DND-41 (cell line): ENCODE results near the gene MCM6.

Experiments used
- ATAC-seq: fragments of 200-7000 bp; cut with Tn5 transposase; 3 replicates; pipeline ENCODE4 v1.9.1; 2021; ENCODE audit warnings: low read depth; ENCODE audit not compliant: insufficient read depth
- DNase-seq: peaks from one replicate; pipeline ENCODE4 v3.0.0-alpha.2; 2020
- H2AFZ ChIP-seq: 2 replicates; pipeline ENCODE4 v1.6.0; 2012; ENCODE audit warnings: low read depth, low read length
- H3K27ac ChIP-seq: 2 replicates; pipeline ENCODE4 v1.5.1; 2012; ENCODE audit warnings: low read length, inconsistent platforms
- H3K27me3 ChIP-seq: fragments of 200-600 bp; sonication (generic); 2 replicates; pipeline ENCODE4 v1.6.0; 2012; ENCODE audit warnings: low read length, mild to moderate bottlenecking, inconsistent platforms; ENCODE audit not compliant: insufficient read depth, poor library complexity
- H3K36me3 ChIP-seq: 2 replicates; pipeline ENCODE4 v1.5.1; 2012; ENCODE audit warnings: low read length, inconsistent platforms; ENCODE audit not compliant: insufficient read depth
- H3K4me1 ChIP-seq: 2 replicates; pipeline ENCODE4 v1.5.1; 2012; ENCODE audit warnings: mild to moderate bottlenecking, low read length; ENCODE audit not compliant: insufficient read depth
- H3K4me2 ChIP-seq: 2 replicates; pipeline ENCODE4 v1.6.0; 2012; ENCODE audit warnings: mild to moderate bottlenecking, moderate library complexity, low read length, inconsistent platforms; ENCODE audit not compliant: insufficient read depth
- H3K4me3 ChIP-seq, 2 experiments: fragments of 200-600 bp in 1 of 2; shearing (Covaris generic) in 1 of 2; 2 replicates each; pipeline ENCODE4 v1.5.1; 2012 to 2016; ENCODE audit warnings: inconsistent platforms in 2 of 2, low read length in 2 of 2, mild to moderate bottlenecking in 2 of 2, low read depth in 1 of 2, moderate library complexity in 1 of 2
- H3K79me2 ChIP-seq: 2 replicates; pipeline ENCODE4 v1.6.0; 2012; ENCODE audit warnings: low read length, inconsistent platforms; ENCODE audit not compliant: insufficient read depth
- H3K9ac ChIP-seq: 2 replicates; pipeline ENCODE4 v1.6.0; 2012; ENCODE audit warnings: low read depth, mild to moderate bottlenecking, inconsistent platforms, low read length, moderate library complexity
- H3K9me3 ChIP-seq: 2 replicates; pipeline ENCODE4 v1.5.1; 2012; ENCODE audit warnings: low read length, moderate library complexity, mild to moderate bottlenecking, inconsistent platforms; ENCODE audit not compliant: insufficient read depth, severe bottlenecking
- H4K20me1 ChIP-seq: 2 replicates; pipeline ENCODE4 v1.6.0; 2012; ENCODE audit warnings: low read length; ENCODE audit not compliant: insufficient read depth
- CTCF ChIP-seq: IDR thresholded peaks from 2 replicates; pipeline ENCODE4 v1.5.1; 2012; ENCODE audit warnings: borderline replicate concordance, low read length, moderate library complexity, mild to moderate bottlenecking; ENCODE audit not compliant: poor library complexity, severe bottlenecking; ENCODE audit errors: extremely low read depth
- EZH2 ChIP-seq: IDR thresholded peaks from 3 replicates; pipeline ENCODE4 v1.6.1; 2012; ENCODE audit warnings: borderline replicate concordance, low read depth, mild to moderate bottlenecking, moderate library complexity, low read length, inconsistent platforms; ENCODE audit not compliant: severe bottlenecking

Gene MCM6

DNA sequence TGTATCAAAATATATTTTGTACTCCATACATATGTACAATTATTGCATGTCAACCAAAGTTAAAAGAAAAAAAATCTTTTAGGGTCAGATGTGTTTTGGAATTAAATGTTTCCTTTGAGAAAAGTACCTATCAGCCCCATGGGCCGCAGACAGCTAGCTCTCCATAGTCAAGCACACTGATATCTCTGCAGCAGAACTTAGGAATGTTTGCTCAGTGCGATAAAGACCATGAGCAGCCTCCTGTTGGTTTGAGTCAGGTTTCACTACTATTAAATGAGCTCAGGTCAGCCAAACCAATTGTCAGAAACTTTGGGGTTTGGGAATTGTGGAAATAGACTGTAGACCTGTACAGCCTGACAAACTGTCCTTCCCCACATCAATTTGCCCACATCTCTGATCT is 73.0 kb downstream of the MCM6 start:
- Histone ChIP-seq H3K4me3 (no peak overlapping the region), H3K79me2 (no peaks in the 10 kb centered on the region), H3K36me3 (no peaks in the 10 kb centered on the region), H4K20me1 (no peaks in the 10 kb centered on the region), H3K9me3 (peaks cover 10% of the 10 kb centered on the region), H3K27me3 (no peaks in the 10 kb centered on the region), H3K4me1 (no peaks in the 10 kb centered on the region), H2AFZ (no peak overlapping the region), H3K27ac (no peak overlapping the region), H3K9ac (no peak overlapping the region), H3K4me2 (no peak overlapping the region)
- ATAC-seq (no peak), DNase-seq (no peak)
- TF ChIP-seq CTCF: no peak
- no peak for TF ChIP-seq EZH2

DNA sequence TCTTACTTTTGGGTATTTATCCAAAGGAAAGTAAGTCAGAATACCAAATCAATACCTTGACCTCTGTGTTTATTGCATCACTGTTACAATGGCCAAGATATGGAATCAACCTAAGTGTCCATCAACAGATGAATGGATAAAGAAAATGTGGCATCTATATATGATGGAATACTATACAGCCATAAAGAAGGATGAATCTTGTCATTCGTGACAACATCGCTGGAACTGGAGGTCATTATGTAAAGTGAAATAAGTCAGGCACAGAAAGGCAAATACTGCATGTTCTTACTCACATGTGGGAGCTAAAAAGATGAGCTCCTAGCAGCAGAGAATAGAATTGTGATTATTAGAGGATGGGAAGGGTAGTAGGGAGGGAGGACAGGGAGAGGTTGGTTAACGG is 73.9 kb downstream of the MCM6 start:
- TF ChIP-seq EZH2 (no peak), CTCF (no peak)
- Histone ChIP-seq H3K36me3 (no peaks in the 10 kb centered on the region), H3K4me2 (no peak overlapping the region), H3K9ac (no peak overlapping the region), H3K4me3 (no peak overlapping the region), H4K20me1 (no peaks in the 10 kb centered on the region), H3K4me1 (peaks cover under 1% of the 10 kb centered on the region), H3K9me3 (peaks cover 10% of the 10 kb centered on the region), H3K27ac (no peak overlapping the region), H2AFZ (no peak overlapping the region), H3K79me2 (no peaks in the 10 kb centered on the region), H3K27me3 (no peaks in the 10 kb centered on the region)
- ATAC-seq (no peak), DNase-seq (no peak)

- H3K9me3 ChIP-seq: peaks cover 10% of the 10 kb centered on the region
These were observed 75.5 kb downstream of the MCM6 start for GRCh38 chr2:135800513-135801460.

More at GRCh38 chr2:135800513-135801460, 75.5 kb downstream of the MCM6 start:
- H3K4me2 ChIP-seq: no peak overlapping the region
- no peaks in the 10 kb centered on the region for H4K20me1 ChIP-seq
- no peaks in the 10 kb centered on the region for H3K27me3 ChIP-seq
- no peak overlapping the region for H3K4me3 ChIP-seq
- H3K27ac ChIP-seq: no peak overlapping the region
- no peaks in the 10 kb centered on the region for H3K79me2 ChIP-seq
- peaks cover 3% of the 10 kb centered on the region for H3K4me1 ChIP-seq
- H3K9ac ChIP-seq: no peak overlapping the region
- DNase-seq (no peak), ATAC-seq (no peak)
- peak; percentile 41 for TF ChIP-seq CTCF
- TF ChIP-seq EZH2: no peak
- no peak overlapping the region for H2AFZ ChIP-seq
- no peaks in the 10 kb centered on the region for H3K36me3 ChIP-seq
